GM12801 (cell line): Measurements from ENCODE around the gene ITSN1.

Experiments used
- CTCF ChIP-seq: IDR thresholded peaks from one replicate; pipeline ENCODE4 v1.5.1; 2011; ENCODE audit warnings: control low read depth; ENCODE audit not compliant: insufficient read length; ENCODE audit errors: extremely low read depth

ITSN1 gene

DNA sequence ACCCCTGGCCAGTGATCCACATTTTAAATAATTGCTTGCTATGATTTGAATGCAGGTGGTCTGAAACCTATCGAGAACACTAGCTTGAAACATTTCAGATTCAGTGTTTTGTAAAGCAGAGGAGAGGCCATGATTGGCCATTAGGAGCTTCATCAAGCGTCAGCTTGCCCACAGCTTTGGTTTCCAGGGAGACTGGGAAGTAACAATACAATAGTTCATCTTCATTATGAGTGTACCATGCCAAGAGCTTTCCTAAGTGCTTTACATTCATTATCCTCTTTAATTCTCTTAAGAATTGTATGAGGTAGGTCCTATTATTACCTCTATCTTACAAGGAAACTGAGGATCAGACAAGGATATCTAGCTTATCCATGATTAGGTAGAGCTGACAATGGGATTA lies 301.0 kb downstream of the ITSN1 start:
- TF ChIP-seq CTCF = no peak

DNA sequence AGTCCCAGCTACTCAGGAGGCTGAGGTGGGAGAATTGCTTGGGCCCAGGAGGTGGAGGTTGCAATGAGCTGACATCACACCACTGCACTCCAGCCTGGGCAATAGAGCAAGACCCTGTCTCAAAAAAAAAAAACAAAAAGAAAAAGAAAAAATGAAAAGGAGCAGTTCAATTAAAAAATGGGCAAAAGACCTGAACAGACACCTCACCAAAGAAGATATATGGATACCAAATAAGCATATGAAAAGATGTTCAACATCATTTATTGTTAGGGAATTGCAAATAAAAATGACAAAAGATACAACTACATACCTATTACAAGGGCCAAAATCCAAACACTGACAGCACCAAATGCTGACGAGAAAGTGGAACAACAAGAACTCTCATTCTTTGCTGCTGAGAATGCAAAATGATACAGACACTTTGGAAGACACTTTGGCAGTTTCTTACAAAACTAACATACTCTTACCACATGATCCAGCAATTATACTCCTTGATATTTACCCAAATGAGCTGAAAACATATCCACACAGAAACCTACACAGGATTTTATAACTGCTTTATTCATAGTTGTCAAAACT lies 302.0 kb downstream of the ITSN1 start:
- no peak for TF ChIP-seq CTCF

DNA sequence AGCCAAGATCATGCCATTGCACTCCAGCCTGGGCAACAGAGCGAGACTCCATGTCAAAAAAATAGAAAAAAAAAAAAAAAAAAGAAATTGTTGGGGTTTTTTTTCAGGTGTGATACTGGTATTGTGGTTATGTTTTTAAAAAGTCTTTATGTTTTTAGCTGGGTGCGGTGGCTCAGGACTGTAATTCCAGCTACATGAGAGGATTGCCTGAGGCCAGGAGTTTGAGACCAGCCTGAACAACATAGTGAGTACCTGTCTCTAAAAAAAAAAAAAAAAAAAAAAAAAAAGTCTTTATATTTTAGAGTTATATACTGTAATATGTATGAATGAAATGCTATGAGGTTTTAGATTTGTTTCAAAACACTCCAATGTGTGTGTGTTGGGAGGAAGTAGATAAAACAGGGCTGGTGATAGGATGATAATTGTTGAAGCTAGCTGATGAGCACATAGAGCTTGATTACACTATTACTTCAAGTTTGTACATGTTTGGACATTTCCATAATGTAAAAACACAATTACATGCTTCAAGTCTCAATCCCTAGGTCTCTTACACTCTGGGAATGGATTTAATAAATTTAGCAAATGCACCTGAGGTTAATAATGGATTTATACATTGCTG lies 303.5 kb downstream of the ITSN1 start:
- no peak for TF ChIP-seq CTCF

DNA sequence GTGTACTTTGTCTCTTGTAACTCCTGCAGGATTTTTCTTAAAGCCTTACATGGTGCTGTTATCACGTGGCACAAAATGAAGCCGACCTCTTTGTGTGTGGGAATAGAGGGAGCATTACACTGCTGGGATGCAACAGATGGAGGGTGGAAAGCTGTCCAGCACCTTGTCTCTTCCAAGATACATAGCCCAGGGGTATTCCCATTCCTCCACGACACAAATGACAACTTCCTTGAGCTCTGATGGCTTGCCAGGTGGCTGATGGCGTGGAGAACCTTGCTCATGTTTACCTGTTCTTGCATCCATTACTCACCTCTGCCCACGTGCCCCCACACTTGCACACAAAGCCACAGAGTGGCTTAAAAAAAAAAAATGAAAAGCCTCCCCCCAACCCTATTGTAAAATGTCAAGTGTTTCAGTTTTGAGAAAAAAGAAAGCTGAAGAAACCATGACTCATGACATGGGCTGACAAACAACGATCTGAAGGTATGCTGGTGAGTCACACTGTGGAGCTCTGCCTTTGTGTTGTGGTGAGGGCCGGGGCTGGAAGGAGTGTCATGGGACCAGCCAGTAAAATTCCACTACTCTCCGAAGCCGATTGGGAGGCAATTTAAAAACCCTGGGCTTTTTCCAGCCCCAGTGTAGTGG lies 305.3 kb downstream of the ITSN1 start:
- no peak for TF ChIP-seq CTCF

DNA sequence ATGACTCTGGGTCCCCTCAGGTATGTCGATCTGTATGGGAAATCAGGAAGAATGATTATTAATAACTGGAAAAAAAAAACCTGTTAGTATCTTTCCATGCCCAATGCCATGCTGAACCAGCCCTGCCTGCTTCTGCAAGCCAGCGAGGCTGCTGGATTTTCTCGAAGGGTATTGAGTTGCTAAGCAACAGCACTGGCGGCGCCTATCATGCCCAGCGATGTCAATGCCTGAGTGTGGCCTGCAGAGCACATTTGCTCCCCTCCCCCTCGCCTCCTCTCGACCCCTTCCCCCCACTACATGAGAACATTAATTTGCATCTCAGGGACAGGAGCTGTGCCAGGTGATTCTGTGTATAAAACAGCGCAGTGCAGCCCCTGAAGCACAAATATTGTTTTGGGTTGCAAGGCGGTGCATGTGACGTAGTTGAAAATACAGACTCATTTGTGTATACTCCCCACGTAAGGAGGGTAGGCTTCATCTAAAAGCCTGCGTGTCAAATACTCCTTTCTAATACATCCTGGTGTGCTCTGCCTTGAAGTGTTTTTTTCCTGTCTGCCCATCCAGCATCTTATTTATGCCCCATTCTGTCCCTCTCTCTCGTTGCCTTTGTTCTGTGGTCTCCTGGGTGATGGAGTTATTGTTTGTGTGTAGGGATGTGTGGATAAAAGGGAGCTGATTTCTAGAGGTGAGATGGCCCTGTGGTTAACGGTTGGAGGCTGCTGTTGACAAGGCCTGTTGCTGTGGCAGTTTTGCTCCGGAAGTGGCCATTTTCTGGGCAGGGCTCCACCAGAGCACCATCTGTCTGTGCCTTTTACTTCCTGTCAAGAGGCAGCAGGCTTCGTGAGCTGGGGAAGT lies 306.0 kb downstream of the ITSN1 start:
- no peak for TF ChIP-seq CTCF

DNA sequence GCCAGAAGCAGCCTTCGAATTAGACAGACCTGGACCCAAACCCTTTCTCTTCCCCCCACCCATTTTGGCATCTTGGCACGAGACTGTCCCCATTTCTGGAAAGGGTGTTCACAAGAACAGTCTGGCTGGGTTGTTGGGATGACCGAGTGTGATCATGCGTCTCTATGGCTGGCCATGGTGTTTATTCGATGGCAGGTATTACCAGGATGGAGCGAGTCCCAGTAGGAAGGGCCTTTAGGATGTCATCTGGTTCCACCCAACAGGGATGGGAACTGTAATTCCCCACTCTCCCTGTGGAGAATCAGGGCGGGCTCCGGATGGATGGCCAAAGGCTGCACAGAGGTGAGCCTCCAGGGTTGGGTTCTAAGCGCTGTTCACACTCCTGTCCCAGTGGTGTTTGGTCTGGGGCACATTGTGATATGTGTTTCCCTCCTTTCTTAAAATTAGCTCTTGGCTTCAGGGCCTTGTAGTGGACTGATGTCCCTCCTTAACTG lies 306.7 kb downstream of the ITSN1 start:
- no peak for TF ChIP-seq CTCF
